Fibroblast of lung (primary cell): ENCODE results near the gene LRFN2. TPM values are rescaled to one million over a fixed set of nuclear protein-coding genes. Genes with fewer than 3 reads are reported as not detected.

ENCODE experiments used
- DNase-seq, 2 donors: peaks; one replicate each; pipeline versions ENCODE4 v3.0.0 to v3.0.0-alpha.2; 2010; ENCODE audit warnings: low read depth in 2 of 2
- H2AFZ ChIP-seq: 2 replicates; pipeline ENCODE4 v1.5.1; 2012; ENCODE audit warnings: low read length, control low read depth, inconsistent platforms
- H3K27ac ChIP-seq: 2 replicates; pipeline ENCODE4 v1.5.1; 2011; ENCODE audit warnings: low read length, control low read depth; ENCODE audit not compliant: insufficient read depth
- H3K27me3 ChIP-seq: 2 replicates; pipeline ENCODE4 v1.5.1; 2011; ENCODE audit warnings: mild to moderate bottlenecking, low read length; ENCODE audit not compliant: control insufficient read depth, insufficient read depth
- H3K36me3 ChIP-seq: 2 replicates; pipeline ENCODE4 v1.5.1; 2011; ENCODE audit warnings: low read length; ENCODE audit not compliant: control insufficient read depth, insufficient read depth
- H3K4me1 ChIP-seq: 2 replicates; pipeline ENCODE4 v1.5.1; 2011; ENCODE audit warnings: low read length; ENCODE audit not compliant: control insufficient read depth, insufficient read depth; ENCODE audit errors: extremely low read depth
- H3K4me2 ChIP-seq: 2 replicates; pipeline ENCODE4 v1.5.1; 2011; ENCODE audit warnings: low read length, control low read depth; ENCODE audit not compliant: insufficient read depth; ENCODE audit errors: extremely low read depth
- H3K4me3 ChIP-seq, 4 experiments: fragments of 200-600 bp in 1 of 4; sonication (generic) in 1 of 4; replicated peaks in 1 of 4; 2 replicates each; pipeline ENCODE4 v1.5.1; 2011 to 2016; ENCODE audit warnings: low read length in 4 of 4, low read depth in 3 of 4, mild to moderate bottlenecking in 3 of 4, control low read depth in 2 of 4, inconsistent platforms in 1 of 4, mixed read lengths in 1 of 4; ENCODE audit not compliant: insufficient read depth in 1 of 4; ENCODE audit errors: control extremely low read depth in 1 of 4
- H3K79me2 ChIP-seq: 2 replicates; pipeline ENCODE4 v1.5.1; 2012; ENCODE audit warnings: mild to moderate bottlenecking, low read length, inconsistent platforms; ENCODE audit not compliant: control insufficient read depth, insufficient read depth
- H3K9ac ChIP-seq: 2 replicates; pipeline ENCODE4 v1.5.1; 2011; ENCODE audit warnings: mild to moderate bottlenecking, low read length, control low read depth; ENCODE audit not compliant: insufficient read depth
- H3K9me3 ChIP-seq: 2 replicates; pipeline ENCODE4 v1.5.1; 2012; ENCODE audit warnings: low read depth, low read length; ENCODE audit not compliant: control insufficient read depth, insufficient read depth
- H4K20me1 ChIP-seq: 2 replicates; pipeline ENCODE4 v1.5.1; 2011; ENCODE audit warnings: low read length; ENCODE audit not compliant: control insufficient read depth, insufficient read depth; ENCODE audit errors: extremely low read depth
- CTCF ChIP-seq, 2 donors: IDR thresholded peaks in 1 of 2; conservative IDR thresholded peaks in 1 of 2; 1 replicate in 1 of 2; 2 replicates in 1 of 2; pipeline ENCODE4 v1.5.1; 2011 to 2012; ENCODE audit warnings: low read length in 2 of 2, control low read depth in 1 of 2, inconsistent platforms in 1 of 2, low read depth in 1 of 2, mild to moderate bottlenecking in 1 of 2
- EZH2 ChIP-seq: IDR thresholded peaks from 2 replicates; pipeline ENCODE4 v1.5.1; 2012; ENCODE audit warnings: low read length, control low read depth, mild to moderate bottlenecking; ENCODE audit errors: missing control alignments
- polyA plus RNA-seq, 2 donors: library from polyadenylated mRNA; depleted of rRNA in 1 of 2; stranded (reverse) in 1 of 2; unstranded in 1 of 2; fragments of >200 nt; gene quantifications; 2 replicates each; pipeline ENCODE4 v1.2.1, GENCODE V29; 2011 to 2012; ENCODE audit warnings: missing spikeins in 1 of 2
- total RNA-seq: library from RNA; depleted of rRNA; stranded (reverse); fragments of >200 nt; gene quantifications from 2 replicates; pipeline ENCODE4 v1.2.1, GENCODE V29; 2014

The LRFN2 gene
- total and polyA plus RNA-seq, 2 donors (not counting 1 experiment from before 2014, with no cell fraction given), result not detected

GRCh38 chr6:40444811-40445210 is 142.4 kb downstream of the LRFN2 start:
- no peaks in the 10 kb centered on the region for H3K36me3 ChIP-seq
- H3K27ac ChIP-seq, result no peak overlapping the region
- no peaks in the 10 kb centered on the region for H3K9me3 ChIP-seq
- H2AFZ ChIP-seq, result no peak overlapping the region
- H4K20me1 ChIP-seq, result no peaks in the 10 kb centered on the region
- no peak overlapping the region for H3K9ac ChIP-seq
- H3K4me2 ChIP-seq, result no peak overlapping the region
- no peak for TF ChIP-seq CTCF (conservative IDR thresholded peaks at IDR 0.05 in 1 of 2, IDR thresholded peaks at IDR 0.05 in 1 of 2; ENCODE audit: low read depth in 1 of 2, low read length in 2 of 2)
- TF ChIP-seq EZH2, result no peak
- no peak for DNase-seq
- no peaks in the 10 kb centered on the region for H3K4me1 ChIP-seq
- no peaks in the 10 kb centered on the region for H3K79me2 ChIP-seq
- no peak overlapping the region for H3K4me3 ChIP-seq
- H3K27me3 ChIP-seq, result no peaks in the 10 kb centered on the region

- no peak for DNase-seq
- H2AFZ ChIP-seq, result no peak overlapping the region
- TF ChIP-seq EZH2 (no peak), CTCF (conservative IDR thresholded peaks at IDR 0.05 in 1 of 2, IDR thresholded peaks at IDR 0.05 in 1 of 2; ENCODE audit: low read depth in 1 of 2, low read length in 2 of 2) (no peak)
- H3K4me3 ChIP-seq, result no peak overlapping the region
- no peaks in the 10 kb centered on the region for H4K20me1 ChIP-seq
- H3K27ac ChIP-seq, result no peak overlapping the region
- no peaks in the 10 kb centered on the region for H3K9me3 ChIP-seq
- no peaks in the 10 kb centered on the region for H3K27me3 ChIP-seq
- H3K79me2 ChIP-seq, result no peaks in the 10 kb centered on the region
- H3K36me3 ChIP-seq, result no peaks in the 10 kb centered on the region
- no peak overlapping the region for H3K4me2 ChIP-seq
- no peaks in the 10 kb centered on the region for H3K4me1 ChIP-seq
- H3K9ac ChIP-seq, result no peak overlapping the region
These were observed 142.9 kb downstream of the LRFN2 start for GRCh38 chr6:40444312-40444711.

GRCh38 chr6:40443842-40444241 is 143.3 kb downstream of the LRFN2 start:
- H3K79me2 ChIP-seq, result no peaks in the 10 kb centered on the region
- TF ChIP-seq EZH2 (no peak), CTCF (conservative IDR thresholded peaks at IDR 0.05 in 1 of 2, IDR thresholded peaks at IDR 0.05 in 1 of 2; ENCODE audit: low read depth in 1 of 2, low read length in 2 of 2) (no peak)
- H4K20me1 ChIP-seq, result no peaks in the 10 kb centered on the region
- H3K36me3 ChIP-seq, result no peaks in the 10 kb centered on the region
- no peak overlapping the region for H2AFZ ChIP-seq
- no peaks in the 10 kb centered on the region for H3K9me3 ChIP-seq
- no peak overlapping the region for H3K4me3 ChIP-seq
- H3K4me1 ChIP-seq, result no peaks in the 10 kb centered on the region
- no peak overlapping the region for H3K9ac ChIP-seq
- no peak for DNase-seq
- no peaks in the 10 kb centered on the region for H3K27me3 ChIP-seq
- no peak overlapping the region for H3K27ac ChIP-seq
- H3K4me2 ChIP-seq, result no peak overlapping the region
